GM12873 (cell line): ENCODE data around the gene KCNQ1.

Experiments
- CTCF ChIP-seq: IDR thresholded peaks from 2 replicates; pipeline ENCODE4 v1.5.1; 2012; ENCODE audit warnings: low read depth, mild to moderate bottlenecking, moderate library complexity, low read length, control low read depth; ENCODE audit not compliant: insufficient read depth; ENCODE audit errors: missing control alignments

Gene KCNQ1

GRCh38 chr11:2451336-2451735, 6.5 kb downstream of the KCNQ1 start:
- no peak for TF ChIP-seq CTCF

- no peak for TF ChIP-seq CTCF
These were observed 7.1 kb downstream of the KCNQ1 start for GRCh38 chr11:2451916-2452315.

- no peak for TF ChIP-seq CTCF
These were observed 7.7 kb downstream of the KCNQ1 start for GRCh38 chr11:2452321-2453012.

GRCh38 chr11:2453436-2453835, 8.6 kb downstream of the KCNQ1 start:
- no peak for TF ChIP-seq CTCF

- no peak for TF ChIP-seq CTCF
These were observed 13.5 kb downstream of the KCNQ1 start for GRCh38 chr11:2458321-2458720.

GRCh38 chr11:2459016-2459725, 14.4 kb downstream of the KCNQ1 start:
- no peak for TF ChIP-seq CTCF

GRCh38 chr11:2459796-2460531, 15.2 kb downstream of the KCNQ1 start:
- TF ChIP-seq CTCF: no peak
